ENCODE results near the gene SHC3. TPM values are rescaled to one million over a fixed set of nuclear protein-coding genes. Genes with fewer than 3 reads are reported as not detected.

The SHC3 gene
- total RNA-seq, 1 donor from 2014 or later, result 10.8 TPM

GRCh38 chr9:89154651-89155336 lies 23.8 kb downstream of the SHC3 start:
- DNase-seq (ENCODE audit: low read depth, low spot score), result peak; percentile 75

GRCh38 chr9:89154218-89154617 lies 24.4 kb downstream of the SHC3 start:
- no peak for DNase-seq (ENCODE audit: low read depth, low spot score)

GRCh38 chr9:89153232-89154017 lies 25.2 kb downstream of the SHC3 start:
- peak; percentile 75 for DNase-seq (ENCODE audit: low read depth, low spot score)

GRCh38 chr9:89149726-89150125 lies 28.9 kb downstream of the SHC3 start:
- DNase-seq (ENCODE audit: low read depth, low spot score), result no peak

- no peak for DNase-seq (ENCODE audit: low read depth, low spot score)
Measured at GRCh38 chr9:89145097-89145496, 33.5 kb downstream of the SHC3 start.

GRCh38 chr9:89144238-89144637 lies 34.4 kb downstream of the SHC3 start:
- DNase-seq (ENCODE audit: low read depth, low spot score), result no peak

- DNase-seq (ENCODE audit: low read depth, low spot score), result no peak
Measured at GRCh38 chr9:89143266-89143665, 35.4 kb downstream of the SHC3 start.

GRCh38 chr9:89139455-89139854 lies 39.2 kb downstream of the SHC3 start:
- no peak for DNase-seq (ENCODE audit: low read depth, low spot score)

GRCh38 chr9:89138463-89139390 lies 39.9 kb downstream of the SHC3 start:
- DNase-seq (ENCODE audit: low read depth, low spot score), result no peak

- DNase-seq (ENCODE audit: low read depth, low spot score), result peak; percentile 69
Measured at GRCh38 chr9:89137542-89138462, 40.8 kb downstream of the SHC3 start.

- no peak for DNase-seq (ENCODE audit: low read depth, low spot score)
Measured at GRCh38 chr9:89135591-89136166, 42.9 kb downstream of the SHC3 start.

GRCh38 chr9:89134709-89135108 lies 43.9 kb downstream of the SHC3 start:
- no peak for DNase-seq (ENCODE audit: low read depth, low spot score)

- DNase-seq (ENCODE audit: low read depth, low spot score), result no peak
Measured at GRCh38 chr9:89122949-89123348, 55.7 kb downstream of the SHC3 start.

GRCh38 chr9:89120704-89121103 lies 57.9 kb downstream of the SHC3 start:
- DNase-seq (ENCODE audit: low read depth, low spot score), result no peak

- no peak for DNase-seq (ENCODE audit: low read depth, low spot score)
Measured at GRCh38 chr9:89116805-89117192, 61.8 kb downstream of the SHC3 start.

- no peak for DNase-seq (ENCODE audit: low read depth, low spot score)
Measured at GRCh38 chr9:89116064-89116804, 62.4 kb downstream of the SHC3 start.

GRCh38 chr9:89115426-89115825 lies 63.2 kb downstream of the SHC3 start:
- DNase-seq (ENCODE audit: low read depth, low spot score), result no peak

- DNase-seq (ENCODE audit: low read depth, low spot score), result no peak
Measured at GRCh38 chr9:89114741-89115140, 63.9 kb downstream of the SHC3 start.

GRCh38 chr9:89113851-89114250 lies 64.8 kb downstream of the SHC3 start:
- DNase-seq (ENCODE audit: low read depth, low spot score), result no peak

- no peak for DNase-seq (ENCODE audit: low read depth, low spot score)
Measured at GRCh38 chr9:89112243-89112642, 66.4 kb downstream of the SHC3 start.

All from pulmonary artery endothelial cell (primary cell).